ENCODE results near the gene B3GNT8. TPM values are rescaled to one million over a fixed set of nuclear protein-coding genes. Genes with fewer than 3 reads are reported as not detected.

B3GNT8 gene
- total RNA-seq, 1 experiment from 2014 or later: not detected

DNA sequence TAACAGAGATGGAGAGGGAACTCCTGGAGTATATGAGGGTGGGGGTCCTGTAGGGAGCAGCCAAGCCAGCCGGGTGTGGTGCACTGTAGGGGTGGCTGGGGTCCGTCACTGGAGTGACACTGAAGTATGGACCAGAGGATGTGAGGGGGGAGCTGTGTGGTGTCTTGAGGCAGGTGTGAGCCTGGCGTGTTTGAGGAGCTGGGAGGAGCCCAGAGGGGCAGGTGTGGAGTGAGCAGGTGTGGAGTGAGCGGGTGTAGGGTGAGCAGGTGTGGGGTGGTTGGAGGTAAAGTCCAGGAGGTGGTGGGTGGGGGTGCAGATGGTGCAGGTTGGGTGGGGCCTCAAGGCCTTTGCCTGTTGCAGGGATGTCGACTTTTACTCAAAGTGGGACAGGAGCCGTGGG lies 5.9 kb downstream of the B3GNT8 start:
- 0 out of 2 replicates have a peak, but pooled peaks cover 2% of the 10 kb centered on the region for H3K36me3 ChIP-seq (ENCODE audit: low read depth)
- no peaks in the 10 kb centered on the region for H3K27me3 ChIP-seq (ENCODE audit: insufficient read depth, low read depth)
- no peaks in the 10 kb centered on the region for H3K9me3 ChIP-seq (ENCODE audit: insufficient read depth, low read depth)
- POLR2A ChIA-PET (ENCODE audit: unreplicated experiment): interaction anchor here (0.7 kb wide), 1 partner anchor 15 kb away, joined by 3 read pairs; no protein-coding TSS in a partner anchor
- no peaks in the 10 kb centered on the region for H4K20me1 ChIP-seq (ENCODE audit: insufficient read depth)
- H3K9me2 ChIP-seq (ENCODE audit: insufficient read depth): no peaks in the 10 kb centered on the region
- H3F3A ChIP-seq (ENCODE audit: insufficient read depth, low read depth): no peaks in the 10 kb centered on the region
- H3K4me1 ChIP-seq (replicated peaks; ENCODE audit: insufficient read depth): no peaks in the 10 kb centered on the region
- no peak overlapping the region for H3K4me2 ChIP-seq
- TF ChIP-seq, protein P1, sequence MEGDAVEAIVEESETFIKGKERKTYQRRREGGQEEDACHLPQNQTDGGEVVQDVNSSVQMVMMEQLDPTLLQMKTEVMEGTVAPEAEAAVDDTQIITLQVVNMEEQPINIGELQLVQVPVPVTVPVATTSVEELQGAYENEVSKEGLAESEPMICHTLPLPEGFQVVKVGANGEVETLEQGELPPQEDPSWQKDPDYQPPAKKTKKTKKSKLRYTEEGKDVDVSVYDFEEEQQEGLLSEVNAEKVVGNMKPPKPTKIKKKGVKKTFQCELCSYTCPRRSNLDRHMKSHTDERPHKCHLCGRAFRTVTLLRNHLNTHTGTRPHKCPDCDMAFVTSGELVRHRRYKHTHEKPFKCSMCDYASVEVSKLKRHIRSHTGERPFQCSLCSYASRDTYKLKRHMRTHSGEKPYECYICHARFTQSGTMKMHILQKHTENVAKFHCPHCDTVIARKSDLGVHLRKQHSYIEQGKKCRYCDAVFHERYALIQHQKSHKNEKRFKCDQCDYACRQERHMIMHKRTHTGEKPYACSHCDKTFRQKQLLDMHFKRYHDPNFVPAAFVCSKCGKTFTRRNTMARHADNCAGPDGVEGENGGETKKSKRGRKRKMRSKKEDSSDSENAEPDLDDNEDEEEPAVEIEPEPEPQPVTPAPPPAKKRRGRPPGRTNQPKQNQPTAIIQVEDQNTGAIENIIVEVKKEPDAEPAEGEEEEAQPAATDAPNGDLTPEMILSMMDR (conservative IDR thresholded peaks at IDR 0.05): no peak
- no peak for TF ChIP-seq EZH2 (IDR thresholded peaks at IDR 0.05; ENCODE audit: low read depth)
- CTCF ChIA-PET: no interaction called here
- H2AFZ ChIP-seq: no peak overlapping the region
- intact Hi-C loops (cut with micrococcal nuclease; ENCODE audit: unreplicated experiment): no loop called here
- H3K4me3 ChIP-seq: no peak overlapping the region
- no TSS peak for BruUV-seq (replicated peaks)
- H3K79me2 ChIP-seq (ENCODE audit: low read depth): no peaks in the 10 kb centered on the region
- no peak for DNase-seq
- no peak overlapping the region for H3K27ac ChIP-seq

GRCh38 chr19:41420101-41420880 lies 6.9 kb downstream of the B3GNT8 start:
- Histone ChIP-seq H3F3A (ENCODE audit: insufficient read depth, low read depth) (no peaks in the 10 kb centered on the region), H3K27me3 (ENCODE audit: insufficient read depth, low read depth) (no peaks in the 10 kb centered on the region), H3K4me3 (no peak overlapping the region), H3K9me2 (ENCODE audit: insufficient read depth) (no peaks in the 10 kb centered on the region), H4K20me1 (ENCODE audit: insufficient read depth) (no peaks in the 10 kb centered on the region), H3K4me1 (replicated peaks; ENCODE audit: insufficient read depth) (no peaks in the 10 kb centered on the region), H3K9me3 (ENCODE audit: insufficient read depth, low read depth) (no peaks in the 10 kb centered on the region), H3K79me2 (ENCODE audit: low read depth) (no peaks in the 10 kb centered on the region), H3K4me2 (no peak overlapping the region), H2AFZ (no peak overlapping the region), H3K36me3 (ENCODE audit: low read depth) (0 out of 2 replicates have a peak, but pooled peaks cover 2% of the 10 kb centered on the region), H3K27ac (no peak overlapping the region)
- DNase-seq: no peak
- TF ChIP-seq EZH2 (IDR thresholded peaks at IDR 0.05; ENCODE audit: low read depth): no peak
- TF ChIP-seq, protein P1 (conservative IDR thresholded peaks at IDR 0.05): no peak
- POLR2A ChIA-PET (ENCODE audit: unreplicated experiment): no interaction called here
- CTCF ChIA-PET: no interaction called here
- intact Hi-C loops (cut with micrococcal nuclease; ENCODE audit: unreplicated experiment): no loop called here
- BruUV-seq (replicated peaks): no TSS peak

DNA sequence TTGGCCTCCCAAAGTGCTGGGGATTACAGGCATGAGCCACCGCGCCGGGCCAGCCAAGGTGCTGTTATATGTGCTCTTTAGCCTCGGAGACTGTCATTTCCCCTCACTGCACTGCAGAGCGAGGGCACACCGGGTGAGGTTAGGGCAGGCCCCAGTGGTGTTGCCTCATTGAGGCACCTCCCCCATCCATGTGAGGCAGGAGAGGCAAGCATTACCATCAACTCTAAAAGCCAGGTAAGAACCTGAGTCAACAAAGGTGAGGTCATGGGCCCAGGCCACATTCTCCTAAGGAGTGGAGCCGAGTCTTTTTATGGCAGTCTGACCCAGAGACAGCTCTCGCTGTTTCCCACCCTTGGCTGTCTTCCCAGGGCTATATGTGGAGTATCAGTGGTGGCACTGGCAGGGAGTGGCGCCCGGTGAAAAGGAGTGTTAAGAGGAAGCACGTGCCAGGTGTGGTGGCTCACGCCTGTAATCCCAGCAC lies 10.9 kb downstream of the B3GNT8 start:
- Histone ChIP-seq H3K4me2 (no peak overlapping the region), H3K79me2 (ENCODE audit: low read depth) (no peaks in the 10 kb centered on the region), H4K20me1 (ENCODE audit: insufficient read depth) (no peaks in the 10 kb centered on the region), H3K4me1 (replicated peaks; ENCODE audit: insufficient read depth) (no peaks in the 10 kb centered on the region), H3K9me3 (ENCODE audit: insufficient read depth, low read depth) (no peaks in the 10 kb centered on the region), H3K9me2 (ENCODE audit: insufficient read depth) (no peaks in the 10 kb centered on the region), H2AFZ (no peak overlapping the region), H3K27me3 (ENCODE audit: insufficient read depth, low read depth) (no peaks in the 10 kb centered on the region), H3K36me3 (ENCODE audit: low read depth) (0 out of 2 replicates have a peak, but pooled peaks cover 2% of the 10 kb centered on the region), H3K27ac (no peak overlapping the region), H3F3A (ENCODE audit: insufficient read depth, low read depth) (no peaks in the 10 kb centered on the region), H3K4me3 (no peak overlapping the region)
- TF ChIP-seq, protein P1 (conservative IDR thresholded peaks at IDR 0.05): no peak
- no peak for TF ChIP-seq EZH2 (IDR thresholded peaks at IDR 0.05; ENCODE audit: low read depth)
- POLR2A ChIA-PET (ENCODE audit: unreplicated experiment): no interaction called here
- no TSS peak for BruUV-seq (replicated peaks)
- DNase-seq: no peak
- intact Hi-C loops (cut with micrococcal nuclease; ENCODE audit: unreplicated experiment): no loop called here
- CTCF ChIA-PET: interaction anchor here (0.7 kb wide), 1 partner anchor 580 kb away, joined by 4 read pairs; no protein-coding TSS in a partner anchor

Data from PC-9 (cell line).